Spleen (tissue), 11 donors: ENCODE results near the gene MROH8. TPM values are rescaled to one million over a fixed set of nuclear protein-coding genes. Genes with fewer than 3 reads are reported as not detected.
"Not testable (repeated sequence)": the region's sequence is repeated elsewhere in the genome, so short reads cannot be mapped to it uniquely, and the experiment has no call there.

ENCODE experiments used
- DNase-seq: peaks from one replicate; pipeline ENCODE4 v3.0.0-alpha.2; 2020
- H3K27ac ChIP-seq, 8 donors: fragments of 200-600 bp; sonication (generic) in 7 of 8; 1 replicate in 4 of 8; 2 replicates in 4 of 8; pipeline versions ENCODE4 v1.5.0 to v1.8.0; 2016 to 2021; ENCODE audit warnings: inconsistent platforms in 4 of 8, mild to moderate bottlenecking in 4 of 8, moderate library complexity in 1 of 8
- H3K27me3 ChIP-seq, 7 donors: fragments of 200-600 bp; sonication (generic) in 6 of 7; replicated peaks in 1 of 7; 1 replicate in 4 of 7; 2 replicates in 3 of 7; pipeline versions ENCODE4 v1.5.0 to v1.8.0; 2016 to 2021; ENCODE audit warnings: inconsistent platforms in 3 of 7, mild to moderate bottlenecking in 1 of 7
- H3K36me3 ChIP-seq, 6 donors: fragments of 200-600 bp; sonication (generic) in 5 of 6; 1 replicate in 4 of 6; 2 replicates in 2 of 6; pipeline versions ENCODE4 v1.5.0 to v1.8.0; 2016 to 2021; ENCODE audit warnings: inconsistent platforms in 2 of 6
- H3K4me1 ChIP-seq, 6 donors: fragments of 200-600 bp; sonication (generic) in 5 of 6; 1 replicate in 3 of 6; 2 replicates in 3 of 6; pipeline versions ENCODE4 v1.5.0 to v1.8.0; 2016 to 2021; ENCODE audit warnings: inconsistent platforms in 3 of 6
- H3K4me3 ChIP-seq, 8 donors: fragments of 200-600 bp; sonication (generic) in 7 of 8; 1 replicate in 4 of 8; 2 replicates in 4 of 8; pipeline versions ENCODE4 v1.5.0 to v1.8.0; 2016 to 2021; ENCODE audit warnings: inconsistent platforms in 4 of 8, mild to moderate bottlenecking in 4 of 8, moderate library complexity in 2 of 8
- H3K9me3 ChIP-seq, 8 donors: fragments of 200-600 bp; sonication (generic) in 7 of 8; 1 replicate in 4 of 8; 2 replicates in 4 of 8; pipeline versions ENCODE4 v1.5.0 to v1.8.0; 2016 to 2021; ENCODE audit warnings: inconsistent platforms in 4 of 8
- CTCF ChIP-seq, 11 experiments: fragments of 200-600 bp in 7 of 11; fragments of 450-650 bp in 4 of 11; sonication (generic) in 4 of 11; IDR thresholded peaks in 8 of 11; conservative IDR thresholded peaks in 3 of 11; 1 replicate in 7 of 11; 2 replicates in 4 of 11; pipeline versions ENCODE4 v1.4.0 to v1.8.0; 2016 to 2021; ENCODE audit warnings: antibody characterized with exemption in 11 of 11, inconsistent platforms in 4 of 11, mild to moderate bottlenecking in 1 of 11
- POLR2A ChIP-seq, 3 donors: fragments of 450-650 bp; IDR thresholded peaks; one replicate each; pipeline ENCODE4 v1.5.1; 2017; ENCODE audit warnings: antibody characterized with exemption in 3 of 3, mild to moderate bottlenecking in 1 of 3
- POLR2AphosphoS5 ChIP-seq, 3 donors: sonication (generic); formaldehyde crosslinking; IDR thresholded peaks; one replicate each; pipeline ENCODE4 v1.5.1; 2017; ENCODE audit warnings: antibody characterized with exemption in 3 of 3
- WGBS, 5 donors: extraction: QIAGEN DNeasy Blood & Tissue Kit in 3 of 5; methylation state at CpG; one replicate each; pipeline versions ENCODE4 v1.1.5 to v1.1.7; 2013 to 2018; 5-methylcytosine and 5-hydroxymethylcytosine counted together
- intact Hi-C: fragments of 100-400 bp; cut with DNase I; formaldehyde crosslinking; loops from one replicate; pipeline ENCODE4 v1.15.0; 2023; ENCODE audit warnings: low total_unique reads
- polyA plus RNA-seq, 3 donors: library from polyadenylated mRNA; stranded (reverse); fragments of 200-250 nt; gene quantifications; one replicate each; pipeline ENCODE4 v1.2.1, GENCODE V29; 2013
- total RNA-seq, 7 donors: library from RNA; depleted of rRNA in 3 of 7; stranded (reverse); fragments of >200 nt in 3 of 7; fragmentation: NEBNext Ultra II Directional in 4 of 7; extraction: Animal tissue kit (Norgen Biotek cat#: 25700) in 4 of 7; gene quantifications; one replicate each; pipeline versions ENCODE4 v1.1.0 to v1.2.1, GENCODE V29; 2016 to 2021
- donor health status: healthy with polysubstance abuse.
- donor health status: DM: no; HTN: no; CAD: no; lungs with moderate emphysema.
- donor health status: DM: no; HTN: no; CAD: no.
- donor health status: Bipolar disorder and iron deficiency.
- donor health status: healthy.
- donor health status: DM: no; HTN: no; CAD: no.
- donor health status: DM: yes; HTN: yes; CAD: no.

Gene MROH8
- total and polyA plus RNA-seq, 10 donors, result 0.97 to 4.0 (median 3.1) TPM

- H3K9me3 ChIP-seq, result peaks cover 0 to 11% (median 7%) of the 10 kb centered on the region in 8 donors
- no peaks in the 10 kb centered on the region for H3K27me3 ChIP-seq
- H3K36me3 ChIP-seq, result peaks cover 0 to 44% (median 4%) of the 10 kb centered on the region in 6 donors
- 94 to 97% (median 95%) methylated on average over 3 of the region's 3 CpGs for WGBS, 5 donors
- intact Hi-C loops, result no loop called here
- no peak for DNase-seq
- H3K4me3 ChIP-seq, result no peak overlapping the region
- H3K27ac ChIP-seq, result no peak overlapping the region
- H3K4me1 ChIP-seq, result peaks cover 0 to 23% (median 6%) of the 10 kb centered on the region in 6 donors
- TF ChIP-seq POLR2A (IDR thresholded peaks at IDR 0.05) (no peak), POLR2AphosphoS5 (IDR thresholded peaks at IDR 0.05) (no peak), CTCF (IDR thresholded peaks at IDR 0.05 in 8 of 11, conservative IDR thresholded peaks at IDR 0.05 in 3 of 11) (no peak)
Measured at GRCh38 chr20:37075932-37076685, 103.2 kb downstream of the MROH8 start.

- Histone ChIP-seq H3K9me3 (peaks cover 0 to 11% (median 7%) of the 10 kb centered on the region in 8 donors), H3K4me1 (peaks cover 0 to 23% (median 7%) of the 10 kb centered on the region in 6 donors), H3K27ac (peak overlapping the region in 3 of 8 donors; percentile 41 to 58 (median 43)), H3K36me3 (peaks cover 0 to 28% (median 4%) of the 10 kb centered on the region in 6 donors), H3K4me3 (no peak overlapping the region), H3K27me3 (no peaks in the 10 kb centered on the region)
- DNase-seq, result no peak
- TF ChIP-seq CTCF (IDR thresholded peaks at IDR 0.05 in 8 of 11, conservative IDR thresholded peaks at IDR 0.05 in 3 of 11), result no peak
- TF ChIP-seq POLR2AphosphoS5 (IDR thresholded peaks at IDR 0.05), result no peak
- 71 to 90% (median 87%) methylated on average over 17 of the region's 17 CpGs for WGBS, 5 donors
- intact Hi-C loops, result no loop called here
Measured at GRCh38 chr20:37072293-37073196, 106.8 kb downstream of the MROH8 start.

GRCh38 chr20:37071481-37071911 lies 107.9 kb downstream of the MROH8 start:
- WGBS, 5 donors, result 62 to 67% (median 66%) methylated on average over 4 of the region's 4 CpGs
- no peak overlapping the region for H3K4me3 ChIP-seq
- peaks cover 0 to 38% (median 5%) of the 10 kb centered on the region in 6 donors for H3K36me3 ChIP-seq
- TF ChIP-seq POLR2AphosphoS5 (IDR thresholded peaks at IDR 0.05), result no peak
- no peak for TF ChIP-seq CTCF (IDR thresholded peaks at IDR 0.05 in 8 of 11, conservative IDR thresholded peaks at IDR 0.05 in 3 of 11)
- TF ChIP-seq POLR2A (IDR thresholded peaks at IDR 0.05), result no peak
- no peaks in the 10 kb centered on the region for H3K27me3 ChIP-seq
- H3K9me3 ChIP-seq, result peaks cover 0 to 11% (median 7%) of the 10 kb centered on the region in 8 donors
- H3K27ac ChIP-seq, result peak overlapping the region in 4 of 8 donors; percentile 26 to 58 (median 42)
- intact Hi-C loops, result no loop called here
- DNase-seq, result no peak
- peaks cover 0 to 23% (median 7%) of the 10 kb centered on the region in 6 donors for H3K4me1 ChIP-seq

GRCh38 chr20:37069563-37069962 lies 109.8 kb downstream of the MROH8 start:
- H3K4me1 ChIP-seq, result peaks cover 0 to 23% (median 7%) of the 10 kb centered on the region in 6 donors
- peaks cover 2 to 48% (median 13%) of the 10 kb centered on the region in 6 donors for H3K36me3 ChIP-seq
- H3K9me3 ChIP-seq, DNase-seq, intact Hi-C loops, H3K27ac ChIP-seq, H3K27me3 ChIP-seq, H3K4me3 ChIP-seq: not testable (repeated sequence)
- 93 to 100% (median 97%) methylated on average over 3 to 22 of the region's 25 CpGs for WGBS, 5 donors
